SU-DHL-6 (cell line): Measurements from ENCODE around the gene SLCO4A1.

Experiments used
- H2AFZ ChIP-seq: fragments of 200-600 bp; sonication (generic); 2 replicates; pipeline ENCODE4 v1.6.1; 2014; ENCODE audit warnings: low read depth, mild to moderate bottlenecking, moderate library complexity, mixed read lengths, antibody characterized with exemption, low read length; ENCODE audit not compliant: severe bottlenecking
- H3F3A ChIP-seq: fragments of 200-600 bp; shearing (Covaris generic); 2 replicates; pipeline ENCODE4 v1.6.0; 2016; ENCODE audit warnings: antibody characterized with exemption, mild to moderate bottlenecking; ENCODE audit not compliant: insufficient read depth
- H3K27ac ChIP-seq: fragments of 200-600 bp; sonication (generic); 2 replicates; pipeline ENCODE4 v1.5.1; 2016; ENCODE audit warnings: low read depth, mild to moderate bottlenecking, low read length, moderate library complexity, mixed read lengths
- H3K27me3 ChIP-seq: fragments of 200-600 bp; sonication (generic), shearing (Covaris generic); 2 replicates; pipeline ENCODE4 v1.6.0; 2014; ENCODE audit warnings: mild to moderate bottlenecking, low read length
- H3K36me3 ChIP-seq: fragments of 200-600 bp; sonication (generic); 2 replicates; pipeline ENCODE4 v1.6.1; 2014; ENCODE audit warnings: mild to moderate bottlenecking, low read length, mixed read lengths
- H3K4me2 ChIP-seq: fragments of 300-600, 200-600 bp; shearing (Covaris generic), sonication (generic); 2 replicates; pipeline ENCODE4 v1.6.0; 2014; ENCODE audit warnings: low read length, low read depth, mild to moderate bottlenecking; ENCODE audit not compliant: poor library complexity, severe bottlenecking
- H3K4me3 ChIP-seq: fragments of 200-600 bp; sonication (generic); 2 replicates; pipeline ENCODE4 v1.5.1; 2014; ENCODE audit warnings: antibody characterized with exemption, low read length, mild to moderate bottlenecking, mixed read lengths; ENCODE audit not compliant: insufficient read depth, poor library complexity, severe bottlenecking
- H3K79me2 ChIP-seq: fragments of 200-600 bp; sonication (generic); 2 replicates; pipeline ENCODE4 v1.6.1; 2014; ENCODE audit warnings: mild to moderate bottlenecking, low read length, moderate library complexity; ENCODE audit not compliant: insufficient read depth
- H3K9ac ChIP-seq: fragments of 200-600 bp; sonication (generic); 2 replicates; pipeline ENCODE4 v1.7.0; 2014; ENCODE audit warnings: mild to moderate bottlenecking, low read length
- H3K9me2 ChIP-seq: fragments of 200-600 bp; sonication (generic); replicated peaks from 2 replicates; pipeline ENCODE4 v1.6.1; 2014; ENCODE audit warnings: low read length; ENCODE audit not compliant: insufficient read depth
- H3K9me3 ChIP-seq: fragments of 200-600 bp; sonication (generic); 2 replicates; pipeline ENCODE4 v1.6.1; 2014; ENCODE audit warnings: low read length, mixed read lengths; ENCODE audit not compliant: insufficient read depth
- H4K20me1 ChIP-seq: fragments of 200-600 bp; sonication (generic); 2 replicates; pipeline ENCODE4 v1.6.1; 2014; ENCODE audit warnings: low read depth, mild to moderate bottlenecking, antibody characterized with exemption, low read length, moderate library complexity, mixed read lengths
- CTCF ChIP-seq: fragments of 200-600 bp; sonication (generic); IDR thresholded peaks from one replicate; pipeline ENCODE4 v1.5.1; 2017; ENCODE audit warnings: antibody characterized with exemption, mild to moderate bottlenecking, low read length, moderate library complexity; ENCODE audit not compliant: insufficient read depth, poor library complexity, severe bottlenecking
- EZH2phosphoT487 ChIP-seq: fragments of 200-600 bp; sonication (generic), shearing (Covaris generic); conservative IDR thresholded peaks from 2 replicates; pipeline ENCODE4 v1.6.1; 2018; ENCODE audit warnings: mild to moderate bottlenecking, antibody characterized with exemption, low read length, moderate library complexity, mixed read lengths

Gene SLCO4A1

GRCh38 chr20:62689861-62690260, 47.6 kb downstream of the SLCO4A1 start:
- H3F3A ChIP-seq = no peaks in the 10 kb centered on the region
- H3K9me3 ChIP-seq = no peaks in the 10 kb centered on the region
- H3K36me3 ChIP-seq = no peaks in the 10 kb centered on the region
- no peak overlapping the region for H3K4me3 ChIP-seq
- no peak overlapping the region for H3K9ac ChIP-seq
- no peaks in the 10 kb centered on the region for H3K9me2 ChIP-seq
- no peak overlapping the region for H2AFZ ChIP-seq
- TF ChIP-seq EZH2phosphoT487 (no peak), CTCF (no peak)
- H3K27me3 ChIP-seq = no peaks in the 10 kb centered on the region
- no peak overlapping the region for H3K4me2 ChIP-seq
- no peaks in the 10 kb centered on the region for H4K20me1 ChIP-seq
- H3K27ac ChIP-seq = no peak overlapping the region
- H3K79me2 ChIP-seq = no peaks in the 10 kb centered on the region

GRCh38 chr20:62690261-62690820, 48.0 kb downstream of the SLCO4A1 start:
- Histone ChIP-seq H3K27me3 (no peaks in the 10 kb centered on the region), H3K4me2 (no peak overlapping the region), H3K36me3 (no peaks in the 10 kb centered on the region), H3K9me2 (no peaks in the 10 kb centered on the region), H2AFZ (no peak overlapping the region), H3K79me2 (no peaks in the 10 kb centered on the region), H3K4me3 (no peak overlapping the region), H3K9me3 (no peaks in the 10 kb centered on the region), H4K20me1 (no peaks in the 10 kb centered on the region), H3F3A (no peaks in the 10 kb centered on the region), H3K9ac (no peak overlapping the region), H3K27ac (no peak overlapping the region)
- no peak for TF ChIP-seq CTCF
- no peak for TF ChIP-seq EZH2phosphoT487

GRCh38 chr20:62691487-62691886, 49.2 kb downstream of the SLCO4A1 start:
- H3K79me2 ChIP-seq = no peaks in the 10 kb centered on the region
- no peak overlapping the region for H3K4me3 ChIP-seq
- no peaks in the 10 kb centered on the region for H3K9me2 ChIP-seq
- H3F3A ChIP-seq = no peaks in the 10 kb centered on the region
- H3K4me2 ChIP-seq = no peak overlapping the region
- H3K27ac ChIP-seq = no peak overlapping the region
- no peak overlapping the region for H3K9ac ChIP-seq
- H3K9me3 ChIP-seq = no peaks in the 10 kb centered on the region
- TF ChIP-seq EZH2phosphoT487 (no peak), CTCF (no peak)
- no peaks in the 10 kb centered on the region for H3K36me3 ChIP-seq
- no peak overlapping the region for H2AFZ ChIP-seq
- no peaks in the 10 kb centered on the region for H4K20me1 ChIP-seq
- H3K27me3 ChIP-seq = no peaks in the 10 kb centered on the region
